22Rv1 (cell line): ENCODE results near the gene HOXB4.

Experiments
- H3K27ac ChIP-seq: fragments of 450-650 bp; 2 replicates; pipeline ENCODE4 v1.5.1; 2017
- CTCF ChIP-seq: fragments of 450-650 bp; IDR thresholded peaks from 2 replicates; pipeline ENCODE4 v1.5.1; 2017; ENCODE audit warnings: mild to moderate bottlenecking
- ZFX ChIP-seq: fragments of 450-650 bp; IDR thresholded peaks from 2 replicates; pipeline ENCODE4 v1.6.1; 2017; ENCODE audit warnings: antibody characterized with exemption, borderline replicate concordance

HOXB4 gene

GRCh38 chr17:48570325-48571023 lies 7.7 kb downstream of the HOXB4 start:
- no peak for TF ChIP-seq CTCF
- TF ChIP-seq ZFX, result no peak
- H3K27ac ChIP-seq, result no peak overlapping the region

GRCh38 chr17:48569674-48570324 lies 8.4 kb downstream of the HOXB4 start:
- TF ChIP-seq ZFX (no peak), CTCF (no peak)
- no peak overlapping the region for H3K27ac ChIP-seq

- TF ChIP-seq CTCF (no peak), ZFX (no peak)
- no peak overlapping the region for H3K27ac ChIP-seq
Observed at GRCh38 chr17:48569240-48569582, 8.9 kb downstream of the HOXB4 start.

GRCh38 chr17:48568499-48569239 lies 9.5 kb downstream of the HOXB4 start:
- TF ChIP-seq CTCF (no peak), ZFX (no peak)

GRCh38 chr17:48567646-48568354 lies 10.3 kb downstream of the HOXB4 start:
- TF ChIP-seq ZFX, result no peak
- no peak for TF ChIP-seq CTCF
- H3K27ac ChIP-seq, result no peak overlapping the region

More at GRCh38 chr17:48568499-48569239, 9.5 kb downstream of the HOXB4 start:
- no peak overlapping the region for H3K27ac ChIP-seq

- TF ChIP-seq CTCF (no peak), ZFX (no peak)
- H3K27ac ChIP-seq, result no peak overlapping the region
Observed at GRCh38 chr17:48567209-48567608, 10.9 kb downstream of the HOXB4 start.

GRCh38 chr17:48566717-48567116 lies 11.4 kb downstream of the HOXB4 start:
- no peak for TF ChIP-seq ZFX
- no peak for TF ChIP-seq CTCF
- no peak overlapping the region for H3K27ac ChIP-seq
